Stimulated activated CD8-positive, alpha-beta memory T cell treated with anti-CD3 and anti-CD28 coated beads, Interleukin-15, amount 100 ng/mL, for 24 hours (primary cell): ENCODE data around the gene TRANK1.
"Not testable (repeated sequence)": the region's sequence is repeated elsewhere in the genome, so short reads cannot be mapped to it uniquely, and the experiment has no call there.

Experiments used
- DNase-seq: peaks from one replicate; pipeline ENCODE4 v3.0.0-alpha.2; 2020; ENCODE audit warnings: low read depth

TRANK1 gene

GRCh38 chr3:36892457-36893136, 52.3 kb downstream of the TRANK1 start:
- no peak for DNase-seq

DNA sequence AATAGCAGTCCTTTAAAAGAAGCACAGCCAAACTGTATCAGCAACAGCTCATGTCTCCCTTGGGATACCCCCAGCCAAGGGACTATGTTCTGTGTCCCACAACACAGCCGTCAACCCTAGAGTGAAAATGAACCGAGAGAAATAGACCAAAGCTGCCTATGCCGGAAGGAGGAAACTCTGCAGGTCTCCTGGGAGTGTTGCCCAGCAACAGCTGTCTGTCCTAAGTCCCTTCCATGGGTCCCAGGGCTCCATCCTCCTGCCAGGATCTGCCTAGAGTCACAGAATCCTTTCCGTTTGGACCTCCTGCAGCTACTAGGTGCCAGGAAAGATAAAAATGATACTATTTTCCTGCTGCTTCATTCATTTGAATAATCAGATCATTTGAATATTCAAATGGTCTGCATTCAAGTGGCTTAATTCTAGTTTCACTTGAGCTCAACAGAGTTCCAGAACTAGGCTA, 53.1 kb downstream of the TRANK1 start:
- DNase-seq = no peak

DNA sequence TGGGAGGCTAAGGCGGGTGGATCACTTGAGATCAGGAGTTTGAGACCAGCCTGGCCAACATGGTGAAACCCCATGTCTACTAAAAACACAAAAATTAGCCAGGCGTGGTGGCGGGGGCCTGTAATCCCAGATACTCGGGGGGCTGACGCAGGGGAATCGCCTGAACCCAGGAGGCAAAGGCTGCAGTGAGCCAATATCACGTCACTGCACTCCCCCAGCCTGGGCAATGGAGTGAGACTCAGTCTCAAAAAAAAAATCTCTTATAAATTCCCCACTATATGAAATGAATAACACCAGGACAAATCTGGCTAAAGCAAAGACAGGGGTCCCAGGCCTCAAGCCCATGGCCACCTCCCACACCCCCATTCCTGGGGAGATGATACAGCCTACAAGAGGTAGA, 53.8 kb downstream of the TRANK1 start:
- DNase-seq = not testable (repeated sequence)

DNA sequence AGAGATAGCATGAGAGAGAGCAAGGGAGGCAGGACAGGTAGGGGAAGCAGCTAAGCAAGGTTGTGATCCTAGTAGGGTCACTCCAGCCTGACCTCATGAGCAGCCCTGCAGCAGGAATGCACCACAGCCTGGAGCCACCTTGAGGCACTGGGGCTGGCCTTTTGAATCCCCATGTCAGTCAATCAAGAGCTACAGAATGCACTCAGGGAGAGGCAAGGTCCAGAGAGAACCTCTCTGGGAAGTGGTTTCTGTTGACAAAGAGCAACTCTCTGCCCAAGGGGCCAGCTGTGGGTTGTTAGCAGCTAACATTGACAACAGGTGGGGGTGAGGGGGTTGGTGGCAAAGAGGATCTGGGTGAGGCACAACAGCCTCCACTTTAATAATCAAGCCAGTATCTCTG, 54.6 kb downstream of the TRANK1 start:
- no peak for DNase-seq

DNA sequence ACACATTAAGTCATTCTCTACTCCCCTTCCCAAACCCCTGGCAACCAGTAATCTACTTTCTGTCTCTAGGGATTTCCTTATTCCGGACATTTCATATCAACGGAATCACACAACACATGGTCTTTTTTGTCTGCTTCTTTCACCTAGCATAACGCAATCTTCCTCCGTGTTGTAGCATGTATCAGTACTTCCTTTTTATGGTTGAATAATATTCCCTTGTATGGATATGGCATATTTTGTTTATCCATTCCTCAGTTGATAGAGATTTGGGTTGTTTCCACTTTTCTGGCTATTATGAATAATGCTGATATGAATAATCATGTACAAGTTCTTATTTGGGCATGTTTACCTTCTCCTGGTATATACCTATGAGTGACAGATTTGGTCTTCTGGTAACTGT, 63.1 kb downstream of the TRANK1 start:
- no peak for DNase-seq

- not testable (repeated sequence) for DNase-seq
Observed at GRCh38 chr3:36879842-36880241, 65.0 kb downstream of the TRANK1 start.

DNA sequence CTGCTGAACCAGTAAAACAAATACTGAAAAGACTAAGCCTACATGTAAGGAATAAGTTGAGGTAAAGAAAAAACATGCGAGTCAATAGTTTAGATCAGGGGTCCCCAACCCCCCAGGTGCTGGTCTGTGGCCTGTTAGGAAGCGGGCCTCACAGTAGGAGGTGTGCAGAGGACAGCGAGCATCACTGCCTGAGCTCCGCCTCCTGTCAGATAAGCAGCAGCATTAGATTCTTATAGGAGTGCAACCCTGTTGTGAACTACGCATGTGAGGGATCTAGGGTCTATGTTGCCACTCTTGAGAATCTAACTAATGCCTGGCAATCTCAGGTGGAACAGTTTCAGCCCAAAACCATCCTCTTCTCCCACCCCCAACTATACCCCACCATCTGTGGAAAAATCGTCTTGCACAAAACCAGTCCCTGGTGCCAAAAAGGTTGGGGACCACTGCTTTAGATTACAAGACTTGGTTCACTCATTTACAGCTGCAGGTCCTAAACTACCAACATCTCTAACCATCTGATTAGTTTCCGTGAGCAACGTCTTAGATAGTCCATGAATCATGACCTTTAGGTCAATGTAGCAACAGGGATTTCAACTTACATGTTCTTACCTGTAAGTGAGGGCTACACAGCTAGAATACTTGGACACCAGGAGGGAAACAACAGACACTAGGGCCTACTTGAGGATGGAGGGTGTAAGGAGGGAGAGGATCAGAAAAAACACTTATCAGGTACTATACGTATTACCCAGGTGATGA, 66.7 kb downstream of the TRANK1 start:
- no peak for DNase-seq

DNA sequence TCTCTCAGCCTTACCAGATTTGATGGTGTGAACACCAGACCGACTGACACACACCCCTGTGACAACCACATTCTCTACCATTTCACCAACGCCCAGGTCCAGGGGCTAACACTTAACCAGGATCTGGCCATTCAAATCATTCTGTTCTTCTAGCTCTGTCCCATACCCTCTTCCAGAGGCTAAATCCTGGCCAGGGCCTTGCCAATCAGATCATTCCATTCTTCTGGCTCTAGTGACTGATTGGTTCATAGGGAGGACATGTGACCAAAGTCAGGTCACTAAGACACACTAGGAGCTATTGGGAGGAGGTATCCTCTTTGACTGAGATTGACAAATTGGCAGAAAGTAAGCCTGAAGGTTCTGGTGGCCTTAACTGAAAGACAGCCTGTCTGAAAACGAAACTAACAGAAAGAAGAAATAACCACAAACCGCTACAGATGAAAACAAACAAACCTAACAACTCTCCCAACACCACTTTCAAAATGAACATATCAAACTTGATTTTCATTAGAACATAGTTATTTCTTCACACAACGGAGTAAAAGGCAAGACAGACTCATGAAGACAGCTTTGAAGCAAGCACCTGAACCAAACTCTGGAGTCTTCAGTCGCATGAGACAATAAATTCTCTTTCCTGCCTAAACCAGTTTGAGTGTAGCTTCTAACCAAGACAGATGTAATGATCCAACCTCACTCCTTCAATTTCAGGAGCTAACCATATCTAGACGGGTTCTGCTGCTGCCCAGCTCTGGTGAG, 68.5 kb downstream of the TRANK1 start:
- DNase-seq = no peak

DNA sequence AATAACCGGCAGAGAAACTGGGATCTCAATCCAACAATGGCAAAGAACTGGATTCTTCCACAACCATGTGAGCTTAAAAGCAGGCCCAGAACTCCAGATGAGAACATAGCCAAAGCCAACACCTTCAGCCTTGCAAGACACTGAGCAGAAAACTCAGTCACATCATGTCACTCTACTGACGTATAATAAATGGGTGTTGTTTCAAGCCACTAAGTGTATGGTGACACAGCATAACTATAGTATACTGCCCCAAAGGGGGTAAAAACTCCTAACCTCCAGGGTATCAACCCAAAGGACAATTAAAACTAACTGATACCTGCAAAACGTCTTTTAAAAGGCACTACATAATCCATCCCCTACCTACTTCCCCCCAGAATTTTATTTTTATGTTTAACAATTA, 69.5 kb downstream of the TRANK1 start:
- DNase-seq = no peak

- DNase-seq = no peak
Observed at GRCh38 chr3:36874424-36874823, 70.4 kb downstream of the TRANK1 start.

DNA sequence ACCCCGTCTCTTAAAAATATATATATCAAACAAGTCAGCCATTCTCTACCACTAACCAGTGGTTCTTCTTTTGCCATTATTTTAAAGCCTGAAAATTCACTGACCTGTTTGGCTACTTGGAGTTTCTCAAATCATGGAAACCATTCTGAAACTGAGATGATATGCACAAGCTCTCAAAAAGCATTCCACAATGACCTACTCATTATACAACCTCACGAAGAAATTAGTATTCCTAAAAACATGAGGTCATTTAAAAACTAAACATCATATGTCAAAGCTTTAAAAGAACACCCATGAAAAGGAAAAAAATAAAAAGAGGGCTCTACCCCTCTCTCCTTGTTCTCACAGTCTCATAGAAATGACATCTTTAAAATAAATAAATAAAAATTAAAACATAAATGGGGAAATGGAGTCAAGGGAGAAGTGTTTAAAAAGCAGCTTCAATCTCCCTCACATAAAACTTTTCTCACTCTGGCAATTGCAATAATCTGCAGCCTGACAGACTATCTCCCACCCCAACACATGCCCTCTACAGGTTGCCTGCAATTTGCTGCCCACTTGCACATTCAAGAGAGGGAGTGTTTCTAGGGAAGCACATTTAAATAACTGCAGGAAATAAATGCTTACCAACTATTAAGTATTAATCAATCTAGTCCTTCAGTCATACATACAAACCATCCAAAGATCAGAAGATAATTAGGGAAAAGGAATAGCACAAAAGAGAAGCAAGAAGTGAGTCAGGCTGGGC, 73.3 kb downstream of the TRANK1 start:
- no peak for DNase-seq

- DNase-seq = no peak
Observed at GRCh38 chr3:36868614-36869436, 76.0 kb downstream of the TRANK1 start.

GRCh38 chr3:36867810-36868209, 77.0 kb downstream of the TRANK1 start:
- no peak for DNase-seq

- no peak for DNase-seq
Observed at GRCh38 chr3:36866368-36866767, 78.5 kb downstream of the TRANK1 start.

DNA sequence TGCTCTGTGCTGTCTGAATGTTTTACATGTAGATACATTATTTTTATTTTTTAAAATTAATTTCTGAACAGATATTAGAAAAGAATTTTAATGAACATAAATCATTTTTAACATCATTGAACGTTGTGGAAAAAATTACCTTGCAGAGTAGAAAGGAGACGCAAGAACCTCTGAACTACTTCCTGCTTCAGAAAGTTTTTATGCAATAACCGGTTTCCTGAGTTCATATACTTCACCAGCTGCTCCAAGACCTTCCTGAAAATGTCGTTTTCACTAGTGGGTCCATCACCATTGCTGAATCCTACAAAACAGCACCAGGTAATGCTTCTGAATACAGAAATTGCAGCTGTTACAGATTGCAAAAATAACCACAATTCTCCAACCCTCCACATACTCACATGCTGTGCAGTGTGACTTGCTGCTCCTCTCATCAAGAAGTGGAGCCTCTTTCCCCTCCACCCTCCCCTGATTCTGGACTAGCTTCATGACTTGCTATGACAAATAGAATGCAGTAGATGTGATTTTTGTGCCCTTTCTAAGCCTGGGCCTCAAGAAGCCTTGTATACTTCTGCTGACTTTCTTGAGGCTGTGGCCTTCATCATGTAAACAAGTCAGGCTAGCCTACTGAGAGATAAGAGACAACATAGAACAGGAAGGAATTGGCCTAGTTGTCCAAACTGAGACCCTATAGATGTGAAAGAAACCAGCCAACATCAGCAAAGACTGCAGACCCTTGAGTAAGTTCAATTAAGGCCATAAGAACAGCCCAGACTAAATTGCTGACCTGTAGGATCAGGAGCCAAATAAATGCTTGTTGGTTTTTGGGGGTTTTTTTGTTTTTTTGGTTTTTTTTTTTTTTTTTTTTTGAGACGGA, 80.4 kb downstream of the TRANK1 start:
- no peak for DNase-seq

DNA sequence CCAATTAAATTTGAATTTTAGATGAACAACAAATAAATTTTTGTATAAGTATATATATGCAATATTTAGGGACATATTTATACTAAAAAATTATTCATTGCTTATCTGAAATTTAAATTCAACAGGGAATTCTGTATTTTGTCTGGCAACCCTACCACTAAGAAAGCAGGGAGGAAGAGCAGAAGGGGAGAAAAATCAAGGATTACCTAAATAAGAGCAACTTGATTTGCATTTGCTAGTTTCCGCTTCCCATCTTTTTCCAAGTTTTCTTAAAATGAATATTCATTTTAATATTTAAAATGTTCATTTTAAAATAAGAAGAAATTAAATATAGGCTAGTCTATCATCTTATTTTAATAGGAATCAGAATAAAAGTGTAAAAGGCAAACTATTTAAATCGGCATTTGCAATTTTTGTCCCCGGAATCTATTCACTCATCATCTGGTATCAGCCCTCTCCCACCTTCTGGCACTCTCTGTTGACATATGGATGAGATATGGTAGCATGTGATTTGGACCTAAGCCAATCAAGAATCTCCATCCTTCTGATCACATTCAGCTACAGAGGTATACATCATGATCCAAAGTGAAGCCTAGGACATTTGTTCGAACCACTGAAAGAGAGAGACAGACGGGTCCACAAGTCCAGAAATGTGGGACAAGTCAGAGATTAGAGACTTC, 82.6 kb downstream of the TRANK1 start:
- no peak for DNase-seq

GRCh38 chr3:36859494-36859893, 85.4 kb downstream of the TRANK1 start:
- no peak for DNase-seq

- no peak for DNase-seq
Observed at GRCh38 chr3:36852071-36852470, 92.8 kb downstream of the TRANK1 start.

GRCh38 chr3:36850743-36851142, 94.1 kb downstream of the TRANK1 start:
- no peak for DNase-seq

GRCh38 chr3:36846406-36846805, 98.4 kb downstream of the TRANK1 start:
- no peak for DNase-seq
